Suprapubic skin (tissue), 4 donors: ENCODE results near the gene PCP4L1. TPM values are rescaled to one million over a fixed set of nuclear protein-coding genes. Genes with fewer than 3 reads are reported as not detected.
"Not testable (repeated sequence)": the region's sequence is repeated elsewhere in the genome, so short reads cannot be mapped to it uniquely, and the experiment has no call there.

Experiments used
- DNase-seq, 2 donors: peaks; one replicate each; pipeline ENCODE4 v3.0.0-alpha.2; 2019; ENCODE audit warnings: low spot score in 2 of 2
- H3K27ac ChIP-seq: fragments of 200-600 bp; sonication (generic); one replicate; pipeline ENCODE4 v1.5.1; 2019
- H3K27me3 ChIP-seq: fragments of 200-600 bp; sonication (generic); one replicate; pipeline ENCODE4 v1.5.1; 2019
- H3K36me3 ChIP-seq: fragments of 200-600 bp; sonication (generic); one replicate; pipeline ENCODE4 v1.5.1; 2019
- H3K4me1 ChIP-seq: fragments of 200-600 bp; sonication (generic); one replicate; pipeline ENCODE4 v1.5.1; 2019
- H3K4me3 ChIP-seq: fragments of 200-600 bp; sonication (generic); one replicate; pipeline ENCODE4 v1.5.1; 2019; ENCODE audit warnings: mild to moderate bottlenecking
- H3K9me3 ChIP-seq: fragments of 200-600 bp; sonication (generic); one replicate; pipeline ENCODE4 v1.5.1; 2019
- CTCF ChIP-seq, 2 donors: fragments of 200-600 bp in 1 of 2; fragments of 450-650 bp in 1 of 2; sonication (generic) in 1 of 2; IDR thresholded peaks; one replicate each; pipeline ENCODE4 v1.5.1; 2016 to 2019; ENCODE audit warnings: antibody characterized with exemption in 2 of 2, mild to moderate bottlenecking in 1 of 2, moderate library complexity in 1 of 2
- EP300 ChIP-seq: sonication (generic); formaldehyde crosslinking; IDR thresholded peaks from one replicate; pipeline ENCODE4 v1.6.1; 2017; ENCODE audit warnings: antibody characterized with exemption
- POLR2A ChIP-seq, 2 donors: fragments of 450-650 bp; IDR thresholded peaks; one replicate each; pipeline ENCODE4 v1.6.1; 2017; ENCODE audit warnings: antibody characterized with exemption in 2 of 2, mild to moderate bottlenecking in 2 of 2, moderate library complexity in 2 of 2
- POLR2AphosphoS5 ChIP-seq, 3 donors: sonication (generic); formaldehyde crosslinking; IDR thresholded peaks; one replicate each; pipeline ENCODE4 v1.6.1; 2017; ENCODE audit warnings: antibody characterized with exemption in 3 of 3
- WGBS: methylation state at CpG from one replicate; pipeline ENCODE4 v1.1.5; 2018; 5-methylcytosine and 5-hydroxymethylcytosine counted together
- total RNA-seq, 4 donors: library from RNA; depleted of rRNA; stranded (reverse); fragments of >200 nt; gene quantifications; one replicate each; pipeline ENCODE4 v1.1.0, GENCODE V29; 2016

PCP4L1 gene
- total RNA-seq, 4 donors from 2014 or later = 2.7 to 10.1 (median 3.7) TPM

- DNase-seq = no peak
- TF ChIP-seq POLR2A (IDR thresholded peaks at IDR 0.05) (no peak), POLR2AphosphoS5 (IDR thresholded peaks at IDR 0.05) (no peak), CTCF (IDR thresholded peaks at IDR 0.05) (no peak), EP300 (no peak)
- H3K36me3 ChIP-seq = no peaks in the 10 kb centered on the region
- H3K9me3 ChIP-seq = no peaks in the 10 kb centered on the region
- H3K4me1 ChIP-seq = peaks cover 3% of the 10 kb centered on the region
- 75% methylated on average over 3 of the region's 3 CpGs for WGBS
- no peak overlapping the region for H3K27ac ChIP-seq
- no peak overlapping the region for H3K4me3 ChIP-seq
- no peaks in the 10 kb centered on the region for H3K27me3 ChIP-seq
Measured at GRCh38 chr1:161241682-161242081, 16.9 kb upstream of the PCP4L1 start.

GRCh38 chr1:161242313-161242712 is 16.2 kb upstream of the PCP4L1 start:
- no peak overlapping the region for H3K4me3 ChIP-seq
- H3K27me3 ChIP-seq = no peaks in the 10 kb centered on the region
- H3K9me3 ChIP-seq = no peaks in the 10 kb centered on the region
- peaks cover 3% of the 10 kb centered on the region for H3K4me1 ChIP-seq
- no peaks in the 10 kb centered on the region for H3K36me3 ChIP-seq
- TF ChIP-seq POLR2AphosphoS5 (IDR thresholded peaks at IDR 0.05) (no peak), CTCF (IDR thresholded peaks at IDR 0.05) (no peak), POLR2A (IDR thresholded peaks at IDR 0.05) (no peak), EP300 (no peak)
- WGBS = 85% methylated on average over 2 of the region's 2 CpGs
- no peak for DNase-seq
- H3K27ac ChIP-seq = no peak overlapping the region

GRCh38 chr1:161244888-161245287 is 13.7 kb upstream of the PCP4L1 start:
- no peaks in the 10 kb centered on the region for H3K36me3 ChIP-seq
- 56% methylated on average over 4 of the region's 4 CpGs for WGBS
- no peak overlapping the region for H3K27ac ChIP-seq
- no peak for TF ChIP-seq EP300
- peaks cover 3% of the 10 kb centered on the region for H3K4me1 ChIP-seq
- H3K27me3 ChIP-seq = no peaks in the 10 kb centered on the region
- DNase-seq = no peak
- no peaks in the 10 kb centered on the region for H3K9me3 ChIP-seq
- no peak overlapping the region for H3K4me3 ChIP-seq

- not testable (repeated sequence) for H3K36me3 ChIP-seq, H3K27me3 ChIP-seq, H3K4me3 ChIP-seq, H3K27ac ChIP-seq, DNase-seq, H3K9me3 ChIP-seq, H3K4me1 ChIP-seq
- 87% methylated on average over 5 of the region's 5 CpGs for WGBS
Measured at GRCh38 chr1:161250100-161250499, 8.4 kb upstream of the PCP4L1 start.

GRCh38 chr1:161250829-161251228 is 7.7 kb upstream of the PCP4L1 start:
- TF ChIP-seq CTCF (IDR thresholded peaks at IDR 0.05) (no peak), POLR2A (IDR thresholded peaks at IDR 0.05) (no peak), POLR2AphosphoS5 (IDR thresholded peaks at IDR 0.05) (no peak), EP300 (no peak)

GRCh38 chr1:161251579-161251978 is 7.0 kb upstream of the PCP4L1 start:
- no peak for TF ChIP-seq EP300
- no peak for TF ChIP-seq CTCF (IDR thresholded peaks at IDR 0.05)
- no peak for TF ChIP-seq POLR2AphosphoS5 (IDR thresholded peaks at IDR 0.05)
- no peak for TF ChIP-seq POLR2A (IDR thresholded peaks at IDR 0.05)
- no peak overlapping the region for H3K27ac ChIP-seq
- 84% methylated on average over 8 of the region's 8 CpGs for WGBS
- DNase-seq = no peak
- no peaks in the 10 kb centered on the region for H3K4me1 ChIP-seq
- H3K9me3 ChIP-seq = no peaks in the 10 kb centered on the region
- H3K4me3 ChIP-seq = no peak overlapping the region
- no peaks in the 10 kb centered on the region for H3K36me3 ChIP-seq
- peaks cover 3% of the 10 kb centered on the region for H3K27me3 ChIP-seq

More at GRCh38 chr1:161250829-161251228, 7.7 kb upstream of the PCP4L1 start:
- WGBS = 75% methylated on average over 5 of the region's 7 CpGs
- no peaks in the 10 kb centered on the region for H3K4me1 ChIP-seq
- H3K27me3 ChIP-seq = peaks cover 3% of the 10 kb centered on the region
- H3K27ac ChIP-seq = no peak overlapping the region
- H3K4me3 ChIP-seq = no peak overlapping the region
- DNase-seq = no peak
- no peaks in the 10 kb centered on the region for H3K36me3 ChIP-seq
- no peaks in the 10 kb centered on the region for H3K9me3 ChIP-seq

- H3K4me1 ChIP-seq = peaks cover 11% of the 10 kb centered on the region
- peaks cover 34% of the 10 kb centered on the region for H3K27me3 ChIP-seq
- not testable (repeated sequence) for H3K9me3 ChIP-seq, DNase-seq, H3K27ac ChIP-seq, H3K4me3 ChIP-seq, H3K36me3 ChIP-seq
- 70% methylated on average over 4 of the region's 5 CpGs for WGBS
Measured at GRCh38 chr1:161255302-161255701, 3.2 kb upstream of the PCP4L1 start.

GRCh38 chr1:161255955-161256520 is 2.5 kb upstream of the PCP4L1 start:
- H3K27ac ChIP-seq, H3K36me3 ChIP-seq, H3K4me3 ChIP-seq, H3K9me3 ChIP-seq, DNase-seq: not testable (repeated sequence)
- peaks cover 34% of the 10 kb centered on the region for H3K27me3 ChIP-seq
- WGBS = 72% methylated on average over 4 of the region's 4 CpGs
- H3K4me1 ChIP-seq = peaks cover 19% of the 10 kb centered on the region

- H3K4me3 ChIP-seq, H3K36me3 ChIP-seq, DNase-seq, H3K9me3 ChIP-seq, H3K27ac ChIP-seq: not testable (repeated sequence)
- Histone ChIP-seq H3K27me3 (peaks cover 37% of the 10 kb centered on the region), H3K4me1 (peaks cover 26% of the 10 kb centered on the region)
- 94% methylated on average over 5 of the region's 5 CpGs for whole genome bisulfite sequencing
Measured at GRCh38 chr1:161257109-161257508, 1.4 kb upstream of the PCP4L1 start.
